ENCODE measurements around the gene SPA17. TPM values are rescaled to one million over a fixed set of nuclear protein-coding genes. Genes with fewer than 3 reads are reported as not detected.
A peak's percentile ranks its signal among the peaks of the same experiment; 100 is the strongest.

The SPA17 gene
- total and polyA plus RNA-seq, 9 of the 15 experiments (the other 6 are each of a cell fraction or from before 2014, with no cell fraction given): 6.0 to 19.5 (median 12.6) TPM

DNA sequence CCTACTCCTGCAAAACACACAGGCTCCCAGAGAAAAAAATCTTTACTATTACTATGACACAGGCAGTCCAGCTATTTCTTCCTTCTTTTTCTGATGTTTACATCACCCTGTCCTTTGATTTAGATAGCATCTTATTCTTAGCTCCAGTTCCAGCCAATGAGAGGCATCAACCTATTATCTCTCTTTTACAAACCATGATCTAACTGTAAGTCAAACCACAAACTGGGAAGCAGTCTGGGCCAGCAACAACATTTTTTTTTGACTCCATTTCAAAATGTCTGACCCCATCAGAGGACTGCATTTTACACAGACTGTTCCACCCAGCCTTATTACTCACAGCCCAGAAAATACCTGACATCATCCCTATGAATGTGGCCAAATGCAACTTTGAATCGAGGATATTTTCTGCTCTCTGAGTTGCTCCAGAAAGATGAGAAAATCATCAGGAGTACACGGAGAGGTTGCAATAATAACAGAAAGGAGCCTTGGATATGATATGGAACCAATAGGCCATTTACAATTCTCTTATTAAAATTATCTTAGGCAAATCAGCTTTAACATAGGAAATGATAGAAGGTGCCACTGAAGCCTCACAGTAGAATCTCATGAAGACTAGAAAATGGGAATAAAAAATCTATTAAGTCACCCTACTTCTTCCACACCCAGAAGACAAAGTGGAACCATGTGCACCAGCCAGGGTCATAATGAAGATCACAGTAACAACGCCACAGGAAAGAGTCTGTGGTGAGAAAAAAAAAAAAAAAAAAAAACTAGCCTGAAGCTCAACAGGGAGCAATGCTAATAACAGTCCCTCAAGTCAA, 29.9 kb upstream of the SPA17 start (continued):
- TF ChIP-seq, protein P1, sequence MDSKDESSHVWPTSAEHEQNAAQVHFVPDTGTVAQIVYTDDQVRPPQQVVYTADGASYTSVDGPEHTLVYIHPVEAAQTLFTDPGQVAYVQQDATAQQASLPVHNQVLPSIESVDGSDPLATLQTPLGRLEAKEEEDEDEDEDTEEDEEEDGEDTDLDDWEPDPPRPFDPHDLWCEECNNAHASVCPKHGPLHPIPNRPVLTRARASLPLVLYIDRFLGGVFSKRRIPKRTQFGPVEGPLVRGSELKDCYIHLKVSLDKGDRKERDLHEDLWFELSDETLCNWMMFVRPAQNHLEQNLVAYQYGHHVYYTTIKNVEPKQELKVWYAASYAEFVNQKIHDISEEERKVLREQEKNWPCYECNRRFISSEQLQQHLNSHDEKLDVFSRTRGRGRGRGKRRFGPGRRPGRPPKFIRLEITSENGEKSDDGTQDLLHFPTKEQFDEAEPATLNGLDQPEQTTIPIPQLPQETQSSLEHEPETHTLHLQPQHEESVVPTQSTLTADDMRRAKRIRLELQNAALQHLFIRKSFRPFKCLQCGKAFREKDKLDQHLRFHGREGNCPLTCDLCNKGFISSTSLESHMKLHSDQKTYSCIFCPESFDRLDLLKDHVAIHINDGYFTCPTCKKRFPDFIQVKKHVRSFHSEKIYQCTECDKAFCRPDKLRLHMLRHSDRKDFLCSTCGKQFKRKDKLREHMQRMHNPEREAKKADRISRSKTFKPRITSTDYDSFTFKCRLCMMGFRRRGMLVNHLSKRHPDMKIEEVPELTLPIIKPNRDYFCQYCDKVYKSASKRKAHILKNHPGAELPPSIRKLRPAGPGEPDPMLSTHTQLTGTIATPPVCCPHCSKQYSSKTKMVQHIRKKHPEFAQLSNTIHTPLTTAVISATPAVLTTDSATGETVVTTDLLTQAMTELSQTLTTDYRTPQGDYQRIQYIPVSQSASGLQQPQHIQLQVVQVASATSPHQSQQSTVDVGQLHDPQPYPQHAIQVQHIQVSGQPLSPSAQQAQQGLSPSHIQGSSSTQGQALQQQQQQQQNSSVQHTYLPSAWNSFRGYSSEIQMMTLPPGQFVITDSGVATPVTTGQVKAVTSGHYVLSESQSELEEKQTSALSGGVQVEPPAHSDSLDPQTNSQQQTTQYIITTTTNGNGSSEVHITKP (IDR thresholded peaks at IDR 0.05; ENCODE audit: partially characterized antibody): peak; percentile 36
- TF ChIP-seq BRD4 (IDR thresholded peaks at IDR 0.05) (no peak), NRF1 (conservative IDR thresholded peaks at IDR 0.05 in 1 of 2, IDR thresholded peaks at IDR 0.05 in 1 of 2) (no peak)
- TF ChIP-seq, protein P2, sequence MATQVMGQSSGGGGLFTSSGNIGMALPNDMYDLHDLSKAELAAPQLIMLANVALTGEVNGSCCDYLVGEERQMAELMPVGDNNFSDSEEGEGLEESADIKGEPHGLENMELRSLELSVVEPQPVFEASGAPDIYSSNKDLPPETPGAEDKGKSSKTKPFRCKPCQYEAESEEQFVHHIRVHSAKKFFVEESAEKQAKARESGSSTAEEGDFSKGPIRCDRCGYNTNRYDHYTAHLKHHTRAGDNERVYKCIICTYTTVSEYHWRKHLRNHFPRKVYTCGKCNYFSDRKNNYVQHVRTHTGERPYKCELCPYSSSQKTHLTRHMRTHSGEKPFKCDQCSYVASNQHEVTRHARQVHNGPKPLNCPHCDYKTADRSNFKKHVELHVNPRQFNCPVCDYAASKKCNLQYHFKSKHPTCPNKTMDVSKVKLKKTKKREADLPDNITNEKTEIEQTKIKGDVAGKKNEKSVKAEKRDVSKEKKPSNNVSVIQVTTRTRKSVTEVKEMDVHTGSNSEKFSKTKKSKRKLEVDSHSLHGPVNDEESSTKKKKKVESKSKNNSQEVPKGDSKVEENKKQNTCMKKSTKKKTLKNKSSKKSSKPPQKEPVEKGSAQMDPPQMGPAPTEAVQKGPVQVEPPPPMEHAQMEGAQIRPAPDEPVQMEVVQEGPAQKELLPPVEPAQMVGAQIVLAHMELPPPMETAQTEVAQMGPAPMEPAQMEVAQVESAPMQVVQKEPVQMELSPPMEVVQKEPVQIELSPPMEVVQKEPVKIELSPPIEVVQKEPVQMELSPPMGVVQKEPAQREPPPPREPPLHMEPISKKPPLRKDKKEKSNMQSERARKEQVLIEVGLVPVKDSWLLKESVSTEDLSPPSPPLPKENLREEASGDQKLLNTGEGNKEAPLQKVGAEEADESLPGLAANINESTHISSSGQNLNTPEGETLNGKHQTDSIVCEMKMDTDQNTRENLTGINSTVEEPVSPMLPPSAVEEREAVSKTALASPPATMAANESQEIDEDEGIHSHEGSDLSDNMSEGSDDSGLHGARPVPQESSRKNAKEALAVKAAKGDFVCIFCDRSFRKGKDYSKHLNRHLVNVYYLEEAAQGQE (IDR thresholded peaks at IDR 0.05; ENCODE audit: borderline replicate concordance): peak; percentile 47; the same call in 1 of the 2 replicates
- TF ChIP-seq, protein P2 (CRISPR knock-in tag; IDR thresholded peaks at IDR 0.05; ENCODE audit: low read depth): no peak

All from K562 (cell line).